Muscle layer of duodenum (tissue), 2 donors: ENCODE results near the gene ADD2.

Source experiments
- H3K27ac ChIP-seq: one replicate; pipeline ENCODE4 v1.7.0; 2013; ENCODE audit warnings: mild to moderate bottlenecking, low read length
- H3K27me3 ChIP-seq: one replicate; pipeline ENCODE4 v1.7.0; 2013; ENCODE audit warnings: low read depth, mild to moderate bottlenecking, control low read depth, low read length
- H3K36me3 ChIP-seq, 2 donors: one replicate each; pipeline ENCODE4 v1.7.0; 2013; ENCODE audit warnings: low read length in 2 of 2, control low read depth in 1 of 2, mild to moderate bottlenecking in 1 of 2; ENCODE audit not compliant: insufficient read depth in 2 of 2, control insufficient read depth in 1 of 2
- H3K4me1 ChIP-seq, 2 donors: one replicate each; pipeline ENCODE4 v1.7.0; 2013; ENCODE audit warnings: low read length in 2 of 2, mild to moderate bottlenecking in 2 of 2, control low read depth in 1 of 2, moderate library complexity in 1 of 2; ENCODE audit not compliant: insufficient read depth in 2 of 2, control insufficient read depth in 1 of 2
- H3K4me3 ChIP-seq, 2 donors: one replicate each; pipeline ENCODE4 v1.7.0; 2013; ENCODE audit warnings: low read length in 2 of 2, low read depth in 1 of 2, mild to moderate bottlenecking in 1 of 2
- H3K9me3 ChIP-seq, 2 donors: one replicate each; pipeline ENCODE4 v1.7.0; 2013; ENCODE audit warnings: low read length in 2 of 2, control low read depth in 1 of 2, mild to moderate bottlenecking in 1 of 2; ENCODE audit not compliant: control insufficient read depth in 1 of 2
- donor health status: healthy.

The ADD2 gene, protein sequence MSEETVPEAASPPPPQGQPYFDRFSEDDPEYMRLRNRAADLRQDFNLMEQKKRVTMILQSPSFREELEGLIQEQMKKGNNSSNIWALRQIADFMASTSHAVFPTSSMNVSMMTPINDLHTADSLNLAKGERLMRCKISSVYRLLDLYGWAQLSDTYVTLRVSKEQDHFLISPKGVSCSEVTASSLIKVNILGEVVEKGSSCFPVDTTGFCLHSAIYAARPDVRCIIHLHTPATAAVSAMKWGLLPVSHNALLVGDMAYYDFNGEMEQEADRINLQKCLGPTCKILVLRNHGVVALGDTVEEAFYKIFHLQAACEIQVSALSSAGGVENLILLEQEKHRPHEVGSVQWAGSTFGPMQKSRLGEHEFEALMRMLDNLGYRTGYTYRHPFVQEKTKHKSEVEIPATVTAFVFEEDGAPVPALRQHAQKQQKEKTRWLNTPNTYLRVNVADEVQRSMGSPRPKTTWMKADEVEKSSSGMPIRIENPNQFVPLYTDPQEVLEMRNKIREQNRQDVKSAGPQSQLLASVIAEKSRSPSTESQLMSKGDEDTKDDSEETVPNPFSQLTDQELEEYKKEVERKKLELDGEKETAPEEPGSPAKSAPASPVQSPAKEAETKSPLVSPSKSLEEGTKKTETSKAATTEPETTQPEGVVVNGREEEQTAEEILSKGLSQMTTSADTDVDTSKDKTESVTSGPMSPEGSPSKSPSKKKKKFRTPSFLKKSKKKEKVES

GRCh38 chr2:70767699-70768589 lies at the start of gene ADD2:
TSS of gene ADD2 (minus strand) at chr2:70768200. CDS start at chr2:70706408, 61,792 bp downstream.
- H3K4me3 ChIP-seq, result peak within 1 kb of the TSS; percentile 33 to 61
- peaks cover 5 to 16% of the 10 kb centered on the region in 2 donors for H3K4me1 ChIP-seq
- no peaks in the 10 kb centered on the region for H3K9me3 ChIP-seq
- H3K36me3 ChIP-seq, result no peaks in the 10 kb centered on the region
- peaks cover 43% of the 10 kb centered on the region for H3K27me3 ChIP-seq
- H3K27ac ChIP-seq, result no peak within 1 kb of the TSS

DNA sequence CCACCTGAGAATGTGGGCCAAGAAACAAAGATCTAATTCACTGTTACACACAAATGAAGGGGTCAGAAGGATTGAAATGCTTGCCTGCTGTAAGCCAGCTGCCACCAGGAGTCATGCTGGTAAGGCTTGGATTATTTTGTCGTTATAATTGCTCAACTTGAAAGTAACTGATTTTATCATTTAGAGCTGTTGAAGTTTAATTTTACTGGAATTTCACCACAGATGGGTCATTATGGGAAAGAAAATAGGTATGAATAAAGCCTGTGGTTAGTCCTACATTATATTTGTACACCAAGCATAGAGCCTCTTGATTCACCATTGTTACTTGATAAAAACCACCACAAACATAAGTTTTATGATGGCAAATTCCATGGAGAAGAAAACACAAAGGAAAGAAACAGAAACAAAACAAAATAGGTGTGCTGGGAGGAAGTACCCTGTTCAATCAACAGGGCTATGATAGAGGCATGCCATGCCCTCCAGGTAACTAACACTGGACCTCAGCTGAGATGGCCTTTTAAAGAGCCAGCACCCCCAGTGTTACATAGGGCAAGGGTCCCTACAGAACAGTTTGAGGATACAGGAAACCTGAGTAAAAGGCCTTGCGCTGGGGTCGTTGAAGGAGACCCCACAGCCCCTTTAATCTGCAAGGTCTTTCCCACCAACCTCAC lies 49.4 kb upstream of the ADD2 start:
- H3K27ac ChIP-seq, result no peak overlapping the region
- H3K36me3 ChIP-seq, result no peaks in the 10 kb centered on the region
- H3K27me3 ChIP-seq, result no peaks in the 10 kb centered on the region
- no peaks in the 10 kb centered on the region for H3K4me1 ChIP-seq
- no peaks in the 10 kb centered on the region for H3K9me3 ChIP-seq
- no peak overlapping the region for H3K4me3 ChIP-seq

GRCh38 chr2:70816726-70817125 lies 48.7 kb upstream of the ADD2 start:
- no peaks in the 10 kb centered on the region for H3K27me3 ChIP-seq
- no peaks in the 10 kb centered on the region for H3K9me3 ChIP-seq
- H3K4me3 ChIP-seq, result no peak overlapping the region
- no peak overlapping the region for H3K27ac ChIP-seq
- no peaks in the 10 kb centered on the region for H3K36me3 ChIP-seq
- no peaks in the 10 kb centered on the region for H3K4me1 ChIP-seq

- H3K9me3 ChIP-seq, result no peaks in the 10 kb centered on the region
Observed at GRCh38 chr2:70808983-70809958, 41.3 kb upstream of the ADD2 start.

GRCh38 chr2:70807828-70808118 lies 39.8 kb upstream of the ADD2 start:
- Histone ChIP-seq H3K36me3 (no peaks in the 10 kb centered on the region), H3K9me3 (no peaks in the 10 kb centered on the region), H3K27me3 (no peaks in the 10 kb centered on the region), H3K27ac (no peak overlapping the region), H3K4me3 (no peak overlapping the region), H3K4me1 (no peaks in the 10 kb centered on the region)

More at GRCh38 chr2:70808983-70809958, 41.3 kb upstream of the ADD2 start:
- H3K27me3 ChIP-seq, result no peaks in the 10 kb centered on the region
- no peak overlapping the region for H3K27ac ChIP-seq
- H3K4me1 ChIP-seq, result no peaks in the 10 kb centered on the region
- no peak overlapping the region for H3K4me3 ChIP-seq
- H3K36me3 ChIP-seq, result no peaks in the 10 kb centered on the region

DNA sequence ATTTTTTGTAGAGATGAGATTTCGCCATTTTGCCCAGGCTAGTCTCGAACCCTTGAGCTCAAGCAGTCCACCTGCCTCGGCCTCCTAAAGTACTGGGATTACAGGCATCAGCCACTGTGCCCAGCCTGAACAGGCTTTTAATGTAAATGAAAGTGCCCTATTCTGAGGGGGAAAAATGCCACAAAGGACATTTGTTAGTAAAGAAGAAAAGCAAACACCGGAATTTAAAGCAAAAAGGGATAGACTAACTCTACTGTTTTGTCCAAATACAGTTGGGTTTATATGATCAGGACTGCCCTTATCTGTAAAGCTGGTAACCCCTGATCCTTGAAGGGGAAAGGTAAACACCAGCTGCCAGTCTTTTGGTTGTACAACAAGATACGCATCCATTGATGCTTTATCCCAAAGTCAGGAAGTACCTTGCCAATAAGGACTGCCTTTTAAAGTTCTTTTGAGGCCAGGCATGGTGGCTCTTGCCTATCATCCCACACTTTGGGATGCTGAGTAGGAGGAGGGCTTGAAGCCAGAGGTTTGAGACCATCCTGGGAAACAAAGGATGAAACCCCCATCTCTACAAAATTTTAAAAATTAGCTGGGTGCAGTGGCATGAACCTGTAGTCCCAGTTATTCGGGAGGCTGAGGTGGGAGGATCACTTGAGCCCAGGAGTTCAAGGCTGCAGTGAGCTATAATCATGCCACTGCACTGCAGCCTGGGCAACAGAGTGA lies 39.3 kb upstream of the ADD2 start:
- no peaks in the 10 kb centered on the region for H3K9me3 ChIP-seq
- H3K4me3 ChIP-seq, result no peak overlapping the region
- H3K4me1 ChIP-seq, result no peaks in the 10 kb centered on the region
- H3K27me3 ChIP-seq, result no peaks in the 10 kb centered on the region
- no peak overlapping the region for H3K27ac ChIP-seq
- no peaks in the 10 kb centered on the region for H3K36me3 ChIP-seq

DNA sequence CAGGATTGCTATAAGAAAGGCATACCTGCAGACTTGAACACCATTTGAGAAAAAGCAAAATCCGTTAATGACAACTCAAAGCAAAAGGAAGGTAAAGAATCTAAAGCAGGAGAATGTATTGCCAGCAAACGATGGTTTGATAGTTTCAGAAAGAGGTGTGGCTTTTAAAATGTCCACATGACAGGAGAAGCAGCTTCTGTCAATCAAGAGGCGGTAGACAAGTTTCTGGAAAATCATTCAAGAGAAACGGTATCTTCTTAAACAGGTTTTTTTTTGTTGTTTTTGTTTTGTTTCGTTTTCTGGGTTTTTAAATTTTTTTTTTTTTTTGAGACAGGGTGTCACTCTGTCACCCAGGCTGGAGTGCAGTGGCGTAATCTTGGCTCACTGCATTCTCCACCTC lies 38.6 kb upstream of the ADD2 start:
- Histone ChIP-seq H3K4me1 (no peaks in the 10 kb centered on the region), H3K27me3 (no peaks in the 10 kb centered on the region), H3K4me3 (no peak overlapping the region), H3K27ac (no peak overlapping the region), H3K9me3 (no peaks in the 10 kb centered on the region), H3K36me3 (no peaks in the 10 kb centered on the region)

GRCh38 chr2:70806013-70806412 lies 38.0 kb upstream of the ADD2 start:
- H3K27ac ChIP-seq, result no peak overlapping the region
- no peaks in the 10 kb centered on the region for H3K36me3 ChIP-seq
- peaks cover 0 to 2% of the 10 kb centered on the region in 2 donors for H3K9me3 ChIP-seq
- H3K4me3 ChIP-seq, result no peak overlapping the region
- no peaks in the 10 kb centered on the region for H3K27me3 ChIP-seq
- no peaks in the 10 kb centered on the region for H3K4me1 ChIP-seq

DNA sequence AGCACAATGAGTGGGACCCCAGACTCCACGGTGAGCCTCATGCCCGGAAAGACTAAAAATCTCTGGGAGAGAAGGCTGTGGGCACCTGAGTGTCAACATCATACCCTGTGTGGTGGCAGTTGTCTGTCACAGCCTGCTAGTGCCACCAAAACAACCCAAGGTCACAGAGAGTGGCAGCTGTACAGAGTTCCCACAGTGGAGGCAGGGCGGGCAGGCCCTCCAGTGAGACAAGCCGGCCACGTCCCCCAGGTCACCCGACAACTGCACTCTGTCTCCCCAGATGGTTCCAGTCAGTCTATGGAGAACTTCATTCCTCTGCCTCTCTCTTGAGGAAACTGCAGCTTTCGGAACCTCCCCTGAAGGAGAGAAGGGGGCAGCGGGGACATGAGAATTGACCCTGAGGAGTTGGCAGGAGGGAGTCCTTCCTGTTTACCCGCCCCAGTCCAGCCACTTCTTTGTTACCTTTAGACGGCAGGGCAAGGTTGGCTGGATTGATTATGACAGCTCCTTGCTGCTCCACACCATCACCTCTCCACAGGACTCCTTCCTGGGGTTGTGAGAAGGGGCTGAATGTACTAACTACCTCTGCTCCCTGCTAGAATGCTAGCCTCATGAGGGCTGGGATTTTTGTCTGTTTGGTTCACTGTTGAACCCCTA lies 33.7 kb upstream of the ADD2 start:
- Histone ChIP-seq H3K9me3 (peaks cover 0 to 7% of the 10 kb centered on the region in 2 donors), H3K27me3 (no peaks in the 10 kb centered on the region), H3K4me3 (no peak overlapping the region), H3K36me3 (no peaks in the 10 kb centered on the region), H3K27ac (no peak overlapping the region), H3K4me1 (no peaks in the 10 kb centered on the region)
